Measurements from ENCODE around the gene RNF207.

Gene RNF207

DNA sequence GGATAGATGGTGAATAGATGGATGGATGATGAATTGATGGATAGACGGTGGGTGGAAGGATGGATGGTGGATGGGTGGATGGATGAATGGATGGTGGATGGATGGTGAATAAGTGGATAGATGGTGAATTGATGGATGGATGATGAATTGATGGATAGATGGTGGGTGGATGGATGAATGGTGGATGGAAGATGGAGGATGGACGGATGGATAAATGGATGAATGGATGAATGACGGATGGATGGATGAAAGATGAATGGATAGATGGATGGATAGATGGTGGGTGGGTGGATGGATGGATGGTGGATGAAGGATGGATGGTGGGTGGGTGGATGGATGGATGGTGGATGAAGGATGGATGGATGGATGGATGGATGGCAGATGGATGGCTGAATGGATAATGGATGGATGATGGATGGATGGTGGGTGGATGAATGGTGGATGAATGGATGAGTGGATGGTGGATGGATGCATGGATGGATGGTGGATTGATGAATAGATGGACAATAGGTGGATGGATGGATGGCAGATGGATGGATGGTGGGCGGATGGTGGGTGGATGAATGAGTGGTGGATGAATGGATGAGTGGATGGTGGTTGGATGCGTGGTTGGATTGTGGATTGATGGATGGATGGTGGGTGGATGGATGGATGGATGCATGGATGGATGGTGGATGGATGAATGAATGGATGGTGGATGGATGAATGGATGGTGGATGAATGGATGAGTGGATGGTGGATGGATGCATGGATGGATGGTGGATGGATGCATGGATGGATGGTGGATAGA is 31.1 kb upstream of the RNF207 start:
- DNase-seq: no peak

DNA sequence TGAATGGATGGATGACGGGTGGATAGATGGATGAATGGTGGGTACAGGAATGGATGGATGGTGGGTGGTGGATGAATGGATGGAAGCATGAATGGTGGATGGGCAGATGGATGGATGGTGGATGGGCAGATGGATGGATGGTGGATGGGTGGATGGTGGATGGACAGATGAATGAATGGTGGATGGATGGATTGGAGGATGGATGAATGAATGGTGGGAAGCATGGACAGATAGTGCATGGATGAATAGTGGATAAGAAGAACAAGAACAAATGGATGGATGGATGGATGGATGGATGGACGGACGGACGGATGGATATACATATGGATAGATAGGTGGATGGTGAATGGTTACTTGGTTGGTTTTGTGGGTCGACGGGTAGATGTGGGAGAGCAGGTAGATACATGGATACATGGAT is 30.5 kb upstream of the RNF207 start:
- no peak for DNase-seq

DNA sequence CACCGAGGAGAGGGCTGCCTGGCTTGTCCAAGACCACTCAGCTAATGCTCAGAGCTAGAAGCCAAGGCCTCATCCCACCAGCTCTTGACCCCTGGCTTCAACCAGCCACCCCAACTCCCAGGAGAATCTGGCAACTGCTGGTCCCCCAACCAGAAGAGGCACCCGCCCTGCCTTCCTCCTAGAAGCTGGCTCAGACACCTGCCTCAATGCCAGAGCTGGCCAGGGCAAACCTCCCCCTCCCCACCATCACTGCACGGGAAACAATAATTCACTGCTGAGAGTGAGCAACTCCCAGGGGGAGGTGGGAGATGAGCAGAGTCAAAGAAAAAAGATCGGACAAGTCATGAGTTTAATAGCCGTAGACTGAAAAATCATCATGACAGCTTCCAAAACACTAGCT is 29.1 kb upstream of the RNF207 start:
- DNase-seq: no peak

DNA sequence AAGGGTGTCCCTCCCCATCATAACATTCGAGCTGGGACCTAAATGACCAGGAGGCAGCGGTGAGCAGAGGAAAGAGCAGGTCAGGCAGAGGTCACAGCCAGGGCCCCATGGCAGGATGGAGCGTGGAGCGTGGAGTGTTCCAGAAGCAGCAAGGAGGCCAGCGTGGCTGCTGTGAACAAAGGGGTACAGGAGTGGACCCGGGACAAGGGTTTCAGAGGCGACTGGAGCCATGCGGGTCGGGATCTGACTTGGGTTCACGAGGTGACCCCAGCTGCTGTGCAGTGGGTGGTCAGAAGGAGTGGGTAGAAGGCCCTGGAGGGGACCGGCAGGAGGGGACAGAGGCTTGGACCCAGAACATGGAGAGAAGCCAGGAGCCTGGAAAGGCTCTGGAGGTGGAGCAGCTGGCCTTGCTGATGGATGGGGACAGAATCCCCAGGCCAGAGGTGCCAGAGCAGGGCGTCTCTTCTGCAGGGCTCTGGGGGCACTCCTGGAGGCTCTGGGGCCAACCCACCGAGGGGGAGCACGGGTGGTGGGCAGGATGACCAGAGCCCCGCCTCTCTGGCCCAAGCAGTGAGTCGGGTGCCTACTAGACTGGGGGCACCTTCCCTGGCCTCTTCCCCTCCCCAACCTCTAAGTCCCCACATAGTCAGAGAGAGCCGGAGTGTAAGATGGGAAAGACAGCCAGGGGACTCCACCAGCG is 28.1 kb upstream of the RNF207 start:
- no peak for DNase-seq

DNA sequence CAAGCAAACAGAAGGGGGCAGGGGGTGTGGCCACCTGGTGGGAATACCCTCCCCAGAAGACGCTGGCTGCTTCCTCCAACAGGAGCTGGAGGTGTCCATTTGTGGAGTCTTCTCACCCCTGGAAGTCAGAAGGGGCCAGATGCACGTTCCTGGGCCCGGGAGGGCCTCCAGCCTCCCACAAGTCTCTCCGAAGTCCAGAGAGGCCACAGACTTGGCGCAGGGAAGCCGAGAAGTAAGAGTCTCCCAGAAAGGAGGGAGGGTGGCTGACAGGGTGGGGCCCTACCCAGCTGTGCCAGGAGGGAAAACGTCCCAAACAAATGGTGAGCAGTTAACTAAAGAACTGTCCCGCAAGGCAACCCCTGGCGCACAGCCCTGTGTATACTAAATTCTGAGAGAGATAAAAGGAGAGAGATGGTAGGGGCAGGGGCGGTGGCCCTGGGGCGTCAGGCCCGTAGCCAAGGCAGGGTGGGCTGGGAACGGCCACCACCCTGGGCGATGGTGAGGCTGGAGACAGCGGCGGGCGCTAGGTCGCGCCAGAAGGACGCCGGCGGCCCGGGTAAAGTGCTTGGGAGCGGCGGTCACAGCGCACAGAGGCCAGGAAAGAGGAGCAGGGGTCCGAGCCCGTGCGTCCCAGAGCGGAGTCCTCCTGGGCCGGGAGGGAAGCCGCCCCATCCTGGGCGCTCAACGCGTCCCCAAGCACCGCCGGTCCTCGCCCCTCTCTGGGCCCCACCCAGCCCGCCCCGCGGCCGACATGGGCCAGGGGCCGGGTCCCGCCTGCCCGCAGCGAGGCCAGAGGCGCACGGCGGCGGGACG is 27.0 kb upstream of the RNF207 start:
- no peak for DNase-seq

DNA sequence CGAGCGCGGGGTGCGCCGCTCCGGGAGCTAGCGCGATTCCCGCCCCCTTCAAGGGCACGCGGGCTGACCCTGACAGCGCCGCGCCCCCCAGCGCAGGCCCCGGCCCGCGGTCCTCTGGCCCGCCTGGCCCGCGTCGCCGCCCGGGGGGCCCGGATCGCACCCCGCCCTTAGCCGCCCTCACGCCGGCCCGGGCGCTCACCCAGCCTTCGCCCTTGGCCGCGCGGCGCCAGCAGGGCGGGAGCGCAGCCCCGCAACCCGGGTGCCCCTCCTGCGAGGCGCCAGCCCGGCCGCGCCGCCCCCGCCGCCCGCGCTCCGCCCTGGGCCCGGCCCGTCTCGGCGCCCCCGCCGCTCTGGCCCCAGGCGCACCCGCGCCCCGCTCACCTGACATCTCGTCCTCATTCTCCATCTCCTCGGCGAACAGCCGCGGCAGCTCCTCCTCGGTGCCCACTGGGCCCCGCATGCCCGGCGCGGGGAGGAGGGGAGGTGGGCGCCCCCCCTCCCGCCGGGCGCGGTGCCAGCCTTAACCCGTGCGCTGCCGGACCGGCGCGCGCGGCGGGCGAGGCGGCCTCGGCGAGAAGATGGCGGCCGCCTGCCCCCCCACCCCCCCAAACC is 26.2 kb upstream of the RNF207 start:
- no peak for DNase-seq

DNA sequence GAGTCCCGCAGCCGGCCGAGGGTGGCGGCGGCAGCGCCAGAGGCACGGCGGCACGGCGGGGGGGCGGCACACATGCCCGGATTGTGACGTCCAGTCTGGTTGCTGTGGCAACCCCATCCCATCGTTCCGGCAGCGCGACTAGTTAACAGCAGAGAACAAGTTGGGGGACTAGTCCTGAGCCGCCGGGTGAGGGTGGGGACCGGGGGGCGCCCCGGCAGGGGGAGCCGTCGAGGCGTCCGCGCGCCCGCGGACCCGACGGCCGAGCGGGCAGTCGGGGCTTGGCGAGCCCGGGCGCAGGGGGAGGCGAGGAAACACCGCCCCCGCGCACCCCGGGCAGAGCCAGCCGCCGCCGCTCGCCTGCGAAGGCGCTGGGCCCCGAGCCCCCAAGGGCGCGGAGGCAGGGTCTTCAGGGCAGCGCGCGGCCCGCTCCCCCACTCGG is 25.6 kb upstream of the RNF207 start, which contains the start of gene CHD5:
TSS of gene CHD5 (minus strand) at position 54 of the 439 bp plus-strand sequence. CDS start 298 bp downstream, outside the sequence.
- peak in 1 of 14 donors; percentile 55 for DNase-seq

DNA sequence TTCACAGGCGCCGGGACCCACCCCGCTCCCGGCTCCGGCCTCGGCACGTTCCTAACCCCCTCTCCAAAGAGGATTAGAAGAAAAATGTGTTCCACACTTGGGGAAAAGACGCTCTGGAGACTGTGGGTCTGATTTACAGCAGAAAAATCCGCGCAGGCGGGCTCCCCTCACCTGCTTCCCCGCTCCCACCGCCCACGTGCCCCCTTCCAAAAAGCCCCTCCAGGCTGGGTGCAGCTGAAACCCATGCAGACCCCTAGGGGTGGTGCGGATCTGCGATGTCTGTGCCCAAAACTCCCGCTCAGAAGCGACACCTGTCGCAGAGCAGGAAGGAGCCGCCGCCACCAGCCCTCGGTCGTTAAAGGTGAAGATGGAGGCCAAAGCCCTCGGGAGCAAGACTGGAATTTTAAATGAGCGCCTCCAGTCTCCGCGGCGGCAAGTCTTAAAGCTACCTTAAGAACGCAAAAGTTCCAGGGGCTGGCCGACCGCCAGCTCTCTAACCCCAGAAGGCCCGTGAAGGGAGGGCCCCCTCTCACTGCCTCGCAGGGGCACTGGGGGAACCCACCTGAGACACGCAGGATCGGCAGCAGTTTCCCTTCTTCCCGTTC is 25.1 kb upstream of the RNF207 start:
- peak in 1 of 14 donors; percentile 39 for DNase-seq

DNA sequence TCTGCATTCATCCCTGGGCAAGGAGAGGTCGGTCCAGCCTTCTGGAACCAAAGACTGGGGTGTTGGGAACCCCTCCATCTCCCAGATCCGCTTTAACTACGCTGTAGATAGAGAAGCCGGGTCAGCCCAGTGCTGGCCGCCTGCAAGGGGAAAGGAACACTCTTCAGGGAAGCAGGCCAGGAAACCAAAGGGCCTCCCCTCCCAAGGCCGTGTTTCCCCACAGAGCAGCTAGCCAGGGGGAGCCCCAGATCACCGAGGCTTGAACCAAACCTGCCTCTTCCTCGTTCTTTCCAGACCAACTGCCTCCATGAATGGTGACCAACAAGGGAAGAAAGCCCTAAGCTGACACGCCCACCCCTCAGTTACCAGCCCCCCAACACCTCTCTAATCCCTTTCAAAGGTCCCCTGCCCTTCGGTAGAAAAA is 24.6 kb upstream of the RNF207 start:
- DNase-seq: peak in 1 of 14 donors; percentile 23

DNA sequence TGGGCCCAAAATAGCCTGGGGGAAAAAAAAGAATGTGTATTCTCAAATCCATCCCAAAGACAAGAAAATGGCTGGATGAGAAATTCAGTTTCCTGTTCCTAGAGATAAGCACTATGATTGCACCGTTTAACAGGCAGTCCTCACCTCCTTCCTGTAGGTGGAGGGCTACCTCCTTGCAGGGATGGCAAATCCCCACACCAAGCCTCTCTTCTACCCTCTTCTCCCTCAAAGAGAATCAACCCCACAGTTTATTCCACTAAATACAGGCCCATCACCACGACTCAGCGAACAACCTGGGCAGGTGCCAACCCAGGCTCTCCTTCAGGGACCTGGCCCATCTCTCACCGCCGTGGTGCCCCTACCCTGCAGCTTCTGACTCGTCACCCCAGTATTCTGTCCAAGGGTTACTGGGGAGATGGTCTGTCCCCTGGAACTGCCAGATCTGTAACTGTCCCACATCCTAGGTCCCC is 22.4 kb upstream of the RNF207 start:
- DNase-seq: no peak

DNA sequence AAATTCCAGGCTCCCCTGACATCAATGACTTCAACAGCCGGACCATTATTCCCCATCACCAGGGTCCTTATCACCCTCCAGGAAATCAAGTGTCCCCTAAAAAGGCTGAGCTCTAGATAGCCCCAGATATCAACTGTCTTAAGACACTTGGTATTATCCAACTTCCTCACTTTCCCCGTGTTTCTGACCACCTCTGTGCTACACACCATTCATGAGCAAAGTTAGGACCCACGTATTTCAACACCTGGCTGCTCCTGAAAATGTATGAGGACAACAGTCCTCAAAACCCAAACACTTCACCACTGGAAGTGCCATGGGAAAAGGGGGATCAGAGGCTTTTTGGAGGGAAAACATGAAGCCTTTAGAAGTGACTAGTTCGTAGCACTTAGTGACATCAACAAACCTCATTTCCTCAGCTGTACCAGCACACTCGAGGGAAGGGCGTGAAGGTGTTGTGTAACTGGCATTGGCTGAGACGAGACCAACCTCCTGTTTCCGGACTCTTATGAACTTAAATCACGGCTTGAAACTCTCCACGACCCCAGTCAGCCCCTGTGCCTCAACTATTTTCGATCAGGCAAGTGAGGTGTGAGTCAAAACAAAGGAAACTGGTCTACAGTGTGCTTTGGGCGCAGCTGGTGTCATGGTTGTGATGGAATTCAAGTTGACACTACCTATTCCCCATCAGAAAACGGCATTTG is 21.7 kb upstream of the RNF207 start:
- no peak for DNase-seq

DNA sequence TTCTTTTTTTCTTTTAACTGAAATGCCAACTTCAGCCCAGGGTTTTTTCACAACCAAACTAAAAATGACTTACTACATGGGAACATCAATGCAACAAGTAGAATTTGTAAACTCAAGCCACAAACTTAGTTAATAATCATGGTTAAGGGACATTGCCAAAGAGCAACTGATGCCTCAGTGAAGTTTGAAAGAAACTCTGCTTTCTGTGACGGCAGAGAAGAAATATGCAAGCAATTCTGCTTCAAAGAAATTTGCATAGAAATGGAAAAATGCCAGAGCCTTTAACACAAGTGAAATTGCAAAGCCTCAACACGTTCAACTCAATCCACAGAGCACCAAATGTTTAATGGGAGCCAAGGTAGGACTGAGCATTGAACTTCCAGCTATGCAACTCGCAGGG is 20.8 kb upstream of the RNF207 start:
- DNase-seq: no peak

DNA sequence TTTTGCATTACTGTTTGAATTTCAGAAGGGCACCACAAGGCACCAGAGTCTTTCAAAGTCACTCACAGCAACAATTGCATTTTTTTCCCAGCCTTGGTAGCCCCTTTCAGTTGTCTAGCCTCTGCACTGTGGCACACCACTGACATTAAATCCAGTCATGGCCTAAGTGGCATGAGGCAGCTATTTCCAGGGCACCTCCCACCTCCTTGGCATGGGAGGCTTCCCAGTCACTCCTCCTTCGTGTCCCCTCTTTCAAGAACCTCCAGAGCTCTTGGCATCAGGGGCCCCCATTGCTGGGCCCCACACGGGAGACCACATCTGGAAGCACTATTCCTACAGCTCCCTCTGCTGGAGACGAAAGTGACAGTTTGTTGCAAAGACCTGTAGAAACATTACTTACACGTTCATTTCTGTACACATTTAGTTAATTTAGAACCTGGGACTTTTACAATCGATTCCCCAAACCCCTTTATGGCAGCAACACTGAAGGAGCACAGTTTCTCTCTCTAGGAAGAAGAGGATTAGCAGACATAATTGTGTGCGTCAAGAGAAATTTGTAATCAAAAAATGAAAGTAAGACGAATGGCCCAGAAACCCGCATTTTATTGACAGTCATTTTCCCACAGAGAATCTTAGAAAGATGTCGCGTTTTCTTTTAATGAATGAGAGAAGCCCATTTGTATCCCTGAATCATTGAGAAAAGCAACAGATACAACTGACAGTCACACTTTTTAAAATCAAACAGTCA is 20.1 kb upstream of the RNF207 start:
- DNase-seq: no peak

DNA sequence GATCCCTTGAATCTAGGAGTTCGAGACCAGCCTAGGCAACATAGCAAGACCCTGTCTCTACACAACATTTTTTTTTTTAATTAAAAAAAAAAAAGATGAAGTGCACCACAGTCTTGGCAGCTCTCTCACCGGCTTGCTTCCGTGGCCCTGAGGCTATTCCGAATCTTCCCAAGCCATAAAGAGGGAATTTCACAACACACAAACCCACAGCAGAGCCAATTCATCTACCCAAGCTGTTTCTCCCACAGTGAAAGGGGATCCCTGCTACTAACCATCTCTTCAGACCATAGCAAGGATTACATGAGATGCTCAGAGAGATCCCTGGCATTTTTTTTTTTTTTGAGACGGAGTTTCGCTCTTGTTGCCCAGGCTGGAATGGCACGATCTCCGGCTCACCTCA is 17.5 kb upstream of the RNF207 start:
- no peak for DNase-seq

DNA sequence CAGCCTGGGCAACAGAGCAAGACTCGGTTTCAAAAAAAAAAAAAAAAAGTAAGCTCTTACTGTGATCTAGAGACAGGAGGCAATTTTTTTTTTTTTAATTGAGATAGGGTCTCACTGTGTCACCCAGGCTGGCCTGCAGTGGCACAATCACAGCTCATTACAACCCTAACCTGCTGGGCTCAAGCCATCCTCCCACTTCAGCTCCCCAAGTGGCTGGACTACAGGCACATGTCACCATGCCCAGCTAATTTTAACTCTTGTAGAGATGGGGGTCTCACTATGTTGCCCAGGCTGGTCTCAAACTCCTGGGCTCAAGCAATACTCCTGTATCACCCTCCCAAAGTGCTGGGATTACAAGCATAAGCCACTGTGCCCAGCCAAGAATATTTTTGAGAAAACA is 14.0 kb upstream of the RNF207 start:
- no peak for DNase-seq

DNA sequence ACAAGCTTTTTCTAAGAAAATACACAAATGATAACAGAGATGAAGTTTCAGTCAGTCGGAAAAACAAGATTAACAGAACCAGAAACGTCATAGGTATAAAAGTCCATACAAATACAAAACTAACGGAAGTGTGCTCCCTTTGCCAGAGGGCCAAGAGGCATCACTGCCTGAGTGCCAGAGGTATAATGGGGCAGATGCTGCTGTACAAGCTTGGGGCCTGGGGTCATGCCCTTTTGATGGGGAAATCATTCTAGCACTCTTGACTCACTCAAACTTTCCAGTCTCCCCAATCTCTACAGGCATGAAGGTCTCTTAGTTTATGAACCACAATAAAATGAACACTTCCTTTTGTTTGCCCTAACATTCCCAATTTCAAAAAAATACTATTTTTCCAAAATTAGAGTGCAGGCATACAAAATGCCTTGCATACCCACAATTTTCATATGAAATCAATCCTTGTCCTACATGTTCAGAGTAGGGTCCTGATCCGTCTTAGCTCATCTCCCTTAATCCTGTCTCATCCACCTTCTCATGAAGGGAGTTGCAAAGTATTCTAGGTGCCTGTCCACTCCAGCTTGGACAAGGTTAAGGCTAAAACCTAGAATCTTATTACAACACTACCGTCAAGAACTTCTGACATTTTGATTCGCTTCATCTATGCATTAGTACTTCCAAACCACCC is 8.0 kb upstream of the RNF207 start:
- no peak for DNase-seq

DNA sequence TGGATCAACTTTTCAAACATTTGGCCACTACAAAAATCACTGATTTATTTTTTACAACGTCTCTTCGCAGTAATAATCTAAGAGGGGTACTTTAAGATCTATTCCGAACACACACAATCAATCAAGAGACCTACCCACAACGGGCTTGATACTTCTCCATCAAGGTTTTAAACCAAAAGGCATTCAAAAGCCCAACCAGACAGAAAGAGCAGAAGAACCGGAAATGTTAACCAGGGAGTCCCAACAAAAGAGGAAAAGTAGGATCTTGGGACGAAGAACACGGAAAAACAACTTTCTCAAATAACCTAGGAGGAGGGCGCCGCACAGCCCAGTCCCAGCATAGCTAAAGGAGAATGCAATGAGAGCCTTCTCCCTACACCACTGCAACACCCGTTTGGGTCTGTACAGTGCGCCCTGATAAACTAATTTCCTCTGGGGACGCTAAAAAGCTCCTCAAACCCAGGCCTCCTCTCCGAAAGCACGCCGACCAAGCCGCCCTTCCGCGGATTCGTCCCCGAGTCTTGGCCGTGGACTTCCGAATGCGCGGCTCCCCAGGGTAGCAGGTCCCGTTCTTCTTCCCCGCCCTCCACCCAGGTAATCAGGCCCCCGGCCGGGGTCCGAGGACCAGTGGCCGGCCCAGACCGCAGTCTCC is 7.1 kb upstream of the RNF207 start:
- DNase-seq: peak in 1 of 14 donors; percentile 39

DNA sequence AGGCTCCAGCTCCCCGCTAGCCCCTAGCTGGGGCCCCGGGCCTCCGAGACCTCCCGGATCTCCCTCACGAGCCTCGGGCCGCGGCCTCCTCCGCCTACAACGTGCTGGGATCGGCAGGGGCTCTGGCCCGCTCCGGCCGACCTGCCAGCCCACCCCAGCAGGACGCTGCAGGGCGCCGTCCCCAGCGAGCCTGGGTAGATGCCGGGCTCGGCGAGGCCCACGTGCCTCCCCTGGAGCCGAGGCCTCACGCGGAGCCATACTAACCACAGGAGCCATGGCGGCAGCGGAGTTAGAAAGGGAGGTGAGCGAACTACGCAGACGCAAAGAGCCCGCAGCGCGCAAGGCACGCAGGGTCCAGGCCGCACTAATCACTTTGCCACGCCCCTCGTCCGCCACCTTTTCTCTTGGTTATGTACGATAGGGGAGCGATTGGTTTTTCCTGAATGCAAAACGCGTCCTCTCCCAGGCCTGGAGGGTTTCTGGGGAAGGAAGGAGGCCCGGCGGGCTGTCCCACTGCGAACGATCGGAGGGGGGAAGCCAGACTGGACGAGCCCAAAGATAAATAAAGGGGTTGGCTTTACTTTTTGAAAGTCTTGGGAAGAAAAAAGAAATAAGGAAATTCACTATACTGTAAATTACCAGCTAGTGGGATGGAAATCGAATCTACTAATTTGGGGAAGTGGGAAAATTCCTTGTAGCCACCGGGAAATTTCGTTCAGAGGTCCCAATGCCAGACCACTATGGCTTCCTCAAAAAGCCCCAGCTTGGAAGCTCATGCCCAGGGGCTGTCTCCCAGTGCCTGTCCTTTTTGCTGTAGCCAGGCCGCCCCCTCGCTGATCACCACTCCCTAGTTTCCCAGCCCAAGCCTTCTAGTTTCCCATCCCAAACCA is 6.4 kb upstream of the RNF207 start, which contains the start of gene RPL22:
TSS of gene RPL22 (minus strand) at position 298 of the 890 bp plus-strand sequence. CDS start at position 276, 22 bp downstream.
- DNase-seq: peak; percentile 64 to 98 (median 95)
